ENCODE results near the gene RBPJ.

Gene RBPJ

GRCh38 chr4:26468977-26469376 lies 148.2 kb downstream of the RBPJ start:
- H3K27ac ChIP-seq: no peak overlapping the region

DNA sequence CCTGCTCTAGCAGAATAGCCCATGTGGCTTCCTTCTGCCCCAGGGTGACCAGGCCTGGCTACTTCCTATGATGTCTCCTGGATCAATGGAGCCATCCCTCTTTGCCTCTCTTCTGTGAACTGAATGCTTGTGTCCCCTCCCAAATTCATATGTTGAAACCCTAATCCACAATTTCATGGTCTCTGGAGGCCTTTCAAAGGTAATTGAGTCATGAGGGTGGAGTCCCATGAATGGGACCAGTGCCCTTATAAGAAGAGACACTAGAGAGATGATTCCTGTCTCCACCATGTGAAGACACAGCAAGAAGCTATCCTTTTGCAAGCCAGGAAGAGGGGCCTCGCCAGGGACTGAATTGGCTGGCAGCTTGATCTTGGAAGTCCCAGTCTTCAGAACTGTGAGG lies 151.1 kb downstream of the RBPJ start:
- no peak overlapping the region for H3K27ac ChIP-seq
- TF ChIP-seq ZFX (IDR thresholded peaks at IDR 0.05): no peak
- TF ChIP-seq, protein P1, sequence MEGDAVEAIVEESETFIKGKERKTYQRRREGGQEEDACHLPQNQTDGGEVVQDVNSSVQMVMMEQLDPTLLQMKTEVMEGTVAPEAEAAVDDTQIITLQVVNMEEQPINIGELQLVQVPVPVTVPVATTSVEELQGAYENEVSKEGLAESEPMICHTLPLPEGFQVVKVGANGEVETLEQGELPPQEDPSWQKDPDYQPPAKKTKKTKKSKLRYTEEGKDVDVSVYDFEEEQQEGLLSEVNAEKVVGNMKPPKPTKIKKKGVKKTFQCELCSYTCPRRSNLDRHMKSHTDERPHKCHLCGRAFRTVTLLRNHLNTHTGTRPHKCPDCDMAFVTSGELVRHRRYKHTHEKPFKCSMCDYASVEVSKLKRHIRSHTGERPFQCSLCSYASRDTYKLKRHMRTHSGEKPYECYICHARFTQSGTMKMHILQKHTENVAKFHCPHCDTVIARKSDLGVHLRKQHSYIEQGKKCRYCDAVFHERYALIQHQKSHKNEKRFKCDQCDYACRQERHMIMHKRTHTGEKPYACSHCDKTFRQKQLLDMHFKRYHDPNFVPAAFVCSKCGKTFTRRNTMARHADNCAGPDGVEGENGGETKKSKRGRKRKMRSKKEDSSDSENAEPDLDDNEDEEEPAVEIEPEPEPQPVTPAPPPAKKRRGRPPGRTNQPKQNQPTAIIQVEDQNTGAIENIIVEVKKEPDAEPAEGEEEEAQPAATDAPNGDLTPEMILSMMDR (conservative IDR thresholded peaks at IDR 0.05): no peak

More at GRCh38 chr4:26468977-26469376, 148.2 kb downstream of the RBPJ start:
- no peak for TF ChIP-seq ZFX (IDR thresholded peaks at IDR 0.05)
- TF ChIP-seq, protein P1 (conservative IDR thresholded peaks at IDR 0.05): no peak

DNA sequence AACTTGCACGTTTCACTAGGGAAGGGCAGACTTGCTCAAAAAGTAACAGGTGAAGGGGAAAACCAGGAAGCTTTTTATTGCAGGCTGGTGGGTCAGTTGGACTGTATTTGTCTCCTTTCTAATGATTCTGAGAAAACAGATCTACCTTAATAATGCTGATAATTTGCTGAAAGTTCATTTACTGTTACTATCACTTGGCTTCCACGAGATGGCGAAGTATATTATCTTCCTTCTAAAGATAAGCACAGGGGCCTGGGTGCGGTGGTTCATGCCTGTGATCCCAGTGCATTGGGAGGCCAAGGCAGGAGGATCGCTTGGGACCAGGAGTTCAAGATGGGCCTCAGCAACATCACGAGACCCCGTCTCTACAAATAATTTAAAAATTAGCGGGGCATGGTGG lies 153.1 kb downstream of the RBPJ start:
- H3K27ac ChIP-seq: no peak overlapping the region
- TF ChIP-seq ZFX (IDR thresholded peaks at IDR 0.05): no peak
- TF ChIP-seq, protein P1 (conservative IDR thresholded peaks at IDR 0.05): peak; percentile 16

DNA sequence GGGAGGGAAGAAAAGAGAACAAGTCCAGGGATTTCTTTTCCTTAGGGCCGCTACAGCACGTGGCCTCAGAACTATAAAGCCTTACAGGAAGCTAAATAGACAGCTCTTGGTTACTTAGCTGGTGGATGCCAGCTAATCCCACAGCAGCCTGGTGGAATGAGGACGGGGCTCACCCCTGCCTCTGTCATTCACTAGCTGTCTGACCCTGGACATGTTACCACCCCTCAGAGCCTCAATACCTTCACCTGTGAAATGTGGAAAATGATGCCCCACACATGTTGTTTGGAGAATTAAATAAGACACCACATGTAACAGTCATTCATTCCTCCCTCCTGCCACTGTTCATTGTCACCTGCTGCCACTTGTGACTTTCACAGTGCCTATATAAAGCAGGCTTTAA lies 153.7 kb downstream of the RBPJ start:
- TF ChIP-seq, protein P1 (conservative IDR thresholded peaks at IDR 0.05): no peak
- TF ChIP-seq ZFX (IDR thresholded peaks at IDR 0.05): no peak
- no peak overlapping the region for H3K27ac ChIP-seq

- TF ChIP-seq, protein P1 (conservative IDR thresholded peaks at IDR 0.05): no peak
- H3K27ac ChIP-seq: no peak overlapping the region
These were observed 154.9 kb downstream of the RBPJ start for GRCh38 chr4:26475716-26476115.

DNA sequence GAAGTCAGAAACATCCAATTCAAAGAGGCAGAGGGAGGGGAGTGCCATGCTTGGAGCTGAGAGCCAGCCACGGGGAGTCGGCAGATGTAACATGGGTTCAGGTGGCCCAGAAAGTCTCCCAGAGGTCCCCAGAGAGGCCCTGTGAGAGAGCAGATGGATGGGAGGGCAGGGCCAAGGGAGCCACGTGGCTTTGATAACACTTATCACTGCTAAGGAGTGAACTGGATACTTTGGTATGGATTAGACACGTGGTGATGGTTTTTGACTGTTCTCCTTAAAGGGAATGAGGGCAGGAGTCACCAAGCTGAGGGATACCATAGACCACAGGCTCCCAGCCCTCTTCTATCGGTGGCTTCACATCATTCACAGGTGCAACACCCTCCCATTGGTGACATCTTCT lies 155.7 kb downstream of the RBPJ start:
- TF ChIP-seq, protein P1 (conservative IDR thresholded peaks at IDR 0.05): no peak
- TF ChIP-seq ZFX (IDR thresholded peaks at IDR 0.05): no peak
- H3K27ac ChIP-seq: no peak overlapping the region

DNA sequence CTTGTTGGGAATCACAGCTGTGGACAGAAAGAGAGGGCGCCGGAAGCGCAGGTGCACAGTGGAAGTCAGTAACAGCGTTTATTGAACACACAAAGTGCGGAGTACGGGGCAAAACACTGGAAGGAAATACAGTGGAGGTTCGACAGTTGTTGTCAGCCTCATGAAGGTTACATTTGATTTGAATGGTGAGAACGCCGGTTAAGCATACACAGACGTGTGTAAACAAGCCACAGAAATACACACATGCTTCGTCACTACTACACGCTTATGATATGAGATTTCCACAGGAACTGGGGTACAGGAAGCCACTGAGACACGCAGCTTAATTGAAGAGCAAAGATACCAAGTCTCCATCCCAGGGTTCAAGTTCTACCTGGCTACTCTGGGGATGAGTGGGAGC lies 157.5 kb downstream of the RBPJ start:
- H3K27ac ChIP-seq: no peak overlapping the region
- TF ChIP-seq, protein P1 (conservative IDR thresholded peaks at IDR 0.05): no peak
- no peak for TF ChIP-seq ZFX (IDR thresholded peaks at IDR 0.05)
